ENCODE data around the gene ARID1B.

The ARID1B gene

DNA sequence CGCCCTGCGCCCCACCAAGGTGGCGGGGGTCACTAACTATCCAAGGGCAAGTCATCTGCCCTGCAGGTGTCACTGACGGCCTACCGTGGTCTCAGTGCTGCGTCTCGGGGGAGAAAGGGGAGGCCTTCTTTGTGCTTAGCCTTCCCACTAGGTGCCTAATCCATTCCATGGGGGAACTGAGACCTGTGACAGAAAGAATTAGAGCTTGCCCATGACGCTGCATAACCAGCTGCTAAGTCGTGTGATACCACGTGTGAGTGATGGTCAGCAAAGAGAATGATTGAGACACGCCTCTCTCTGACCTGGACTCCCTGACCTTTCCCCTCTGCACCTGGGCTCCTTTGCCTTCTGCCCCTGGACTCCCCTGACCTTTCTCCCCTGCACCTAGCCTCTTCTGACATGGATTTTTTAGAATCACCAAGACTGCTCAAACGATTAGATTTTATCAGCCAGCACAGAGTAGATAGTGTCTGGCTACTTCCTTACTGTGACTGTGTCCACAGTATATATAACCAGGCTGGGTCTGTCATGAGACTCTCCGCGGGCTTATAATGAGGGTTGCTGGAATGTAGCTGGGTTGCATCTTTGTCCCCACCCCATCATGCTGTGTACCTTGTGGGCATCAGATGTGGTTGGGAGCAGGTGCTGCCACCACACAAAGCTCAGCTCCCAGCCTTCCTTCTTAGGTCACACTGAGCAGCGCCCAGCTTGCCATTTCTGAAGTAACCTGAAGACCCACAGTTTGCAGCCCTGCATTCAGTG lies 405.5 kb downstream of the ARID1B start:
- no peak for DNase-seq
- no peaks in the 10 kb centered on the region for H3K27me3 ChIP-seq (replicated peaks; ENCODE audit: control insufficient read depth, insufficient read depth, low read length, poor library complexity, severe bottlenecking)
- no peaks in the 10 kb centered on the region for H3K9me3 ChIP-seq (ENCODE audit: control insufficient read depth, low read length)
- H3K36me3 ChIP-seq (ENCODE audit: control insufficient read depth, insufficient read depth, low read length), result peaks cover 30% of the 10 kb centered on the region
- peaks cover 9% of the 10 kb centered on the region for H3K4me1 ChIP-seq (ENCODE audit: control insufficient read depth, insufficient read depth, low read length, poor library complexity, severe bottlenecking)
- no peak overlapping the region for H3K27ac ChIP-seq (ENCODE audit: insufficient read depth, low read length, poor library complexity, severe bottlenecking)
- H3K4me3 ChIP-seq (ENCODE audit: insufficient read depth, low read depth, low read length, poor library complexity, severe bottlenecking), result no peak overlapping the region

DNA sequence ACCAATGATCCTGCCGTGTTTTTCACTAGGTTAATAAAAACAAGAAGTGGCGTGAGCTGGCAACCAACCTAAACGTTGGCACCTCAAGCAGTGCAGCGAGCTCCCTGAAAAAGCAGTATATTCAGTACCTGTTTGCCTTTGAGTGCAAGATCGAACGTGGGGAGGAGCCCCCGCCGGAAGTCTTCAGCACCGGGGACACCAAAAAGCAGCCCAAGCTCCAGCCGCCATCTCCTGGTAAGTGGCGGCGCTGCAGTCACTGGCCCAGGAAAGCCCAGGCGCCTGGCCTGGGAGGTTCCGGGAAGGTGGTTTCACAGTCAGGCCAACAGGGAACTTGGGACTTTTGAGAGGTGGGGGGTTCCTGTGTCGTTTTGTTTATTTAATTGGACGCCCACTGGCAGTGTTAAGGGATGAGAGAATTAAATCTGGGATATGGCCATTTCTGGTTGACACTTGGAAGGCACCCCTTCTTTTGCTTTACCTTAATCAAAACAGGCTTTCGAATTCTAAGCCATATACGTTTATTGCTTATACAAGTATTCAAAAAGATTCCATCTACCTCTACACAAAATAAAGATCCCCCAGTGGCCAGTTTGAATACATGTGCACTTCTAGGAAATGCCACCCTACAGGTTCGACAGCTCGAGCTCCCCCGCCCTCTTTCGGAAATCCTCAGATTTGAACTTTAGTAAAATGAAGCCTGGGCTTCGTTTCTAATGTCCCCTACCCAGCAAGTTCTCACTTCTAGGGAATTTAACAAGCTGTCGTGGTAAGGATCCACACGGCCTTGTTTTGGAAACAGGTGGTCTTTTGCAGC lies 407.2 kb downstream of the ARID1B start:
- Histone ChIP-seq H3K4me1 (ENCODE audit: control insufficient read depth, insufficient read depth, low read length, poor library complexity, severe bottlenecking) (peaks cover 9% of the 10 kb centered on the region), H3K9me3 (ENCODE audit: control insufficient read depth, low read length) (no peaks in the 10 kb centered on the region), H3K27ac (ENCODE audit: insufficient read depth, low read length, poor library complexity, severe bottlenecking) (no peak overlapping the region), H3K4me3 (ENCODE audit: insufficient read depth, low read depth, low read length, poor library complexity, severe bottlenecking) (no peak overlapping the region), H3K36me3 (ENCODE audit: control insufficient read depth, insufficient read depth, low read length) (peaks cover 32% of the 10 kb centered on the region), H3K27me3 (replicated peaks; ENCODE audit: control insufficient read depth, insufficient read depth, low read length, poor library complexity, severe bottlenecking) (no peaks in the 10 kb centered on the region)
- DNase-seq, result peak; percentile 24 to 41 (median 36)

DNA sequence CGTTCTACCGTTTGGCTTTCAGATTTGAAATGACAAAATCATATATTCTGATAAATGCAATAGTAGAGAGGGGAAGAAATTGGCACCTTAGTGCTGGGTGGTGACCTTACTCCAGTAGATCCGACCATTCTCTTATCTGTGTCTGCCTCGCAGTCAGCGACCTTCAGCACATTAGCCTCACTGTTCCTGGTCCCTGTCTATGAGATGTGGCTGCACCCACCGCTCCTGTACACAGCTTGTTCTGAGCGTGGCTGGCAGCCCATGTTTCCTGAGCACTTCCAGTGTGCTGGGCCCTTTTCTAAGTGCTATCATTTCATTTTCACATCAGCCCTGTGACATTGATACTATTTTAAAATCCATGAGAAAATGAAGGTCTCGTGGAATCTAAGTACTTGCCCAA lies 408.0 kb downstream of the ARID1B start:
- Histone ChIP-seq H3K4me3 (ENCODE audit: insufficient read depth, low read depth, low read length, poor library complexity, severe bottlenecking) (no peak overlapping the region), H3K9me3 (ENCODE audit: control insufficient read depth, low read length) (no peaks in the 10 kb centered on the region), H3K36me3 (ENCODE audit: control insufficient read depth, insufficient read depth, low read length) (peaks cover 39% of the 10 kb centered on the region), H3K27me3 (replicated peaks; ENCODE audit: control insufficient read depth, insufficient read depth, low read length, poor library complexity, severe bottlenecking) (no peaks in the 10 kb centered on the region), H3K4me1 (ENCODE audit: control insufficient read depth, insufficient read depth, low read length, poor library complexity, severe bottlenecking) (peaks cover 9% of the 10 kb centered on the region), H3K27ac (ENCODE audit: insufficient read depth, low read length, poor library complexity, severe bottlenecking) (no peak overlapping the region)
- DNase-seq, result no peak

DNA sequence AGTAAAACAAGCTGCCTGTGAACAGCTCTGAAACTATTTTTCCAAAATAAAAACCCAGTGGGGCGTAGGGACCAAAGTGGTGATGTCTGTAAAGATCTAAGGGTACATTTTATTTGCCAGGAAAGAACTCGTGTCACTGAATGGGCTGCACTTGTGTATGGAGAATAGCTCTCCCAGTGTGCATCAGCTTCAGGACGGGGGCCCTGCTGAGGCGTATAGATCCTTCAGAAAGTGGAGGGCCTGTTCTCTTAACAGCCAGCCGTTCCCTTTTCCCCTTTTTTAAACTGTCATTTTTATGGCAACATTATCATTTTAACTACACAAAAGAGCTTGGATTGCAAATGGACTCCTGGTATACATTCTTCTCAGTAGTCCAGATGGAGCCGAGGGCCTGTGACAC lies 408.8 kb downstream of the ARID1B start:
- H3K4me3 ChIP-seq (ENCODE audit: insufficient read depth, low read depth, low read length, poor library complexity, severe bottlenecking), result no peak overlapping the region
- H3K36me3 ChIP-seq (ENCODE audit: control insufficient read depth, insufficient read depth, low read length), result peaks cover 47% of the 10 kb centered on the region
- no peaks in the 10 kb centered on the region for H3K27me3 ChIP-seq (replicated peaks; ENCODE audit: control insufficient read depth, insufficient read depth, low read length, poor library complexity, severe bottlenecking)
- no peaks in the 10 kb centered on the region for H3K9me3 ChIP-seq (ENCODE audit: control insufficient read depth, low read length)
- no peak for DNase-seq
- H3K27ac ChIP-seq (ENCODE audit: insufficient read depth, low read length, poor library complexity, severe bottlenecking), result no peak overlapping the region
- peaks cover 9% of the 10 kb centered on the region for H3K4me1 ChIP-seq (ENCODE audit: control insufficient read depth, insufficient read depth, low read length, poor library complexity, severe bottlenecking)

DNA sequence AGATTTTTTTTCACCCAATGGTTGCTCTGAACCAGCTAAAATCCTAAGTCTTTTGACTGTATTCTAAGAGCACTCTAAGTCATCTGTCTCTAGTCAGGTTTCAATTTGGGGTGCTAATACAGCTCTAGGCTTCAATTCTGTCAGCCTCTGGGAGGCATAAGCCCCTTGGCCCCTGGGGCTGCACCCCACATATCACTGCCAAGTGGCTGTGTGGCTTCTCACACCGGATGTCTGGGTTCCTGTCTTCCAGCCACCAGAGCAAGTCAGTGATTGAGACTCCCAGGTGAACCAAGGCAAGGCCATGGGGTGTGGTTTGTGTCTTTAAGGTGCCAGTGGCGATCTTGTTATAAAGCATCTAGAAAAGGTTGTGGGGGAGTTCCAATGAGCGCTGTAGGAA lies 409.6 kb downstream of the ARID1B start:
- DNase-seq, result no peak
- Histone ChIP-seq H3K36me3 (ENCODE audit: control insufficient read depth, insufficient read depth, low read length) (peaks cover 52% of the 10 kb centered on the region), H3K27ac (ENCODE audit: insufficient read depth, low read length, poor library complexity, severe bottlenecking) (no peak overlapping the region), H3K4me3 (ENCODE audit: insufficient read depth, low read depth, low read length, poor library complexity, severe bottlenecking) (no peak overlapping the region), H3K27me3 (replicated peaks; ENCODE audit: control insufficient read depth, insufficient read depth, low read length, poor library complexity, severe bottlenecking) (no peaks in the 10 kb centered on the region), H3K4me1 (ENCODE audit: control insufficient read depth, insufficient read depth, low read length, poor library complexity, severe bottlenecking) (peaks cover 9% of the 10 kb centered on the region), H3K9me3 (ENCODE audit: control insufficient read depth, low read length) (no peaks in the 10 kb centered on the region)

DNA sequence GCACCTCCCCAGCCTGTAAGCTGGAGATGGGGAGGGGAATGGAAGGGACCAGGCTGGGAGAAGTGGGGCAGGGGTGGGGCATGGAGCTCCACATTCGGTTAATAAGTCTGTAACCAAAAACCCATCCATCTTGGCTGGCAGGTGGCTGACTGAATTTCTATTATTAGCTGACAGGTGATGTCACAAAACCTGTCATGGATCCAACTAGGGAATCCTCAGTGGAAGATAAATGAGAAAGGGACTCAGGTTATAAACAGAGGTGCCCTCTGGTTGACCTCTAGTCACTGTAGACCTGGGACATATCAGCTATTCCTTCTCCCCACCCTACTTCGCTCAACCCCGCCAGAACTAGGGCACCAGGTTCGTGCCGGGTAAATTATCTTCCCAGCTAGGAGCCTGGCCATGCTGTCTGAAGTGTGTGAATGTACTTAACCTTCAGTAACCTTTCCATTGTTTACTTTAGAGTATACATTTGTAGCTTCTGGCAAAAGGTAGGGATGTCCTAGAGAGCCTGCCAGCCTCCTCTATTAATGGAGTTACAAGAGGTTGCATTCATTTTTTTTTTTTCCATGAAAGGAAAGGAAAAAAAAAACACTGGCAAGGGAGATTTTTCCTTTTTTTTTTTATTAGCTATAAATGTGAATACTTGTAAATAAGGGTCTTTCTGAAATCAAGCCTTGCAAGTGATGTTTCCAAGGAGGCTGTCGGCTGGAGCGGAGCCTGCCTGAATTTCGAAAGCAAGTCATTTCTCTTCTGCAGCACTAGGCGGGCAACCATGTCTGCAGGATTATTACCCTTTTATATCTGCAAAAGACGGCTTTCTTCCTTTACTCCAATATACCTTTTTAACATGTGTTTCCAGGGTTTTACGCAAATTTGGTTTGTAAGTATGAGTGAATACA lies 410.3 kb downstream of the ARID1B start:
- H3K36me3 ChIP-seq (ENCODE audit: control insufficient read depth, insufficient read depth, low read length), result peaks cover 48% of the 10 kb centered on the region
- no peak for DNase-seq
- no peaks in the 10 kb centered on the region for H3K27me3 ChIP-seq (replicated peaks; ENCODE audit: control insufficient read depth, insufficient read depth, low read length, poor library complexity, severe bottlenecking)
- no peaks in the 10 kb centered on the region for H3K9me3 ChIP-seq (ENCODE audit: control insufficient read depth, low read length)
- no peak overlapping the region for H3K4me3 ChIP-seq (ENCODE audit: insufficient read depth, low read depth, low read length, poor library complexity, severe bottlenecking)
- H3K4me1 ChIP-seq (ENCODE audit: control insufficient read depth, insufficient read depth, low read length, poor library complexity, severe bottlenecking), result peaks cover 9% of the 10 kb centered on the region
- H3K27ac ChIP-seq (ENCODE audit: insufficient read depth, low read length, poor library complexity, severe bottlenecking), result no peak overlapping the region

DNA sequence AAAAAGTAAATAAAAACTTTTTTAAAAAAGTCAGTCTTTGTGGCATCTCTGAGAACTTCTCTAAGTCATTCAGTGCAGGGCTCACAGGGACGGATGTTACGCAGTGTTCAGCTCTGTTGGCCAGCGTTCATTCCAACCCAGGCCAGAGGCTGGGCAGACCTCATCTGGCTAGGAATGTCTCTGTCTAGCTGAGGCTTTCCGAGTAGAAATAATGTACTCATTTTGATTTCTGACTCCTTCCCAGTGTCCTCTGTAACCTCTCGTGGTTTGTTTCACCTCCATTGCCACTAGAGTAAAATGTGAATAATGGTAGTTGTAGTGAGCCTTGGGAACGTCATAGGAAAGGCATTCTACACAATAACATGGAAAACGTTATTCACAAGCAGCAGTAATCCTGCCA lies 411.0 kb downstream of the ARID1B start:
- Histone ChIP-seq H3K4me3 (ENCODE audit: insufficient read depth, low read depth, low read length, poor library complexity, severe bottlenecking) (no peak overlapping the region), H3K27ac (ENCODE audit: insufficient read depth, low read length, poor library complexity, severe bottlenecking) (no peak overlapping the region), H3K4me1 (ENCODE audit: control insufficient read depth, insufficient read depth, low read length, poor library complexity, severe bottlenecking) (peaks cover 10% of the 10 kb centered on the region), H3K9me3 (ENCODE audit: control insufficient read depth, low read length) (no peaks in the 10 kb centered on the region), H3K27me3 (replicated peaks; ENCODE audit: control insufficient read depth, insufficient read depth, low read length, poor library complexity, severe bottlenecking) (no peaks in the 10 kb centered on the region), H3K36me3 (ENCODE audit: control insufficient read depth, insufficient read depth, low read length) (peaks cover 44% of the 10 kb centered on the region)
- no peak for DNase-seq

DNA sequence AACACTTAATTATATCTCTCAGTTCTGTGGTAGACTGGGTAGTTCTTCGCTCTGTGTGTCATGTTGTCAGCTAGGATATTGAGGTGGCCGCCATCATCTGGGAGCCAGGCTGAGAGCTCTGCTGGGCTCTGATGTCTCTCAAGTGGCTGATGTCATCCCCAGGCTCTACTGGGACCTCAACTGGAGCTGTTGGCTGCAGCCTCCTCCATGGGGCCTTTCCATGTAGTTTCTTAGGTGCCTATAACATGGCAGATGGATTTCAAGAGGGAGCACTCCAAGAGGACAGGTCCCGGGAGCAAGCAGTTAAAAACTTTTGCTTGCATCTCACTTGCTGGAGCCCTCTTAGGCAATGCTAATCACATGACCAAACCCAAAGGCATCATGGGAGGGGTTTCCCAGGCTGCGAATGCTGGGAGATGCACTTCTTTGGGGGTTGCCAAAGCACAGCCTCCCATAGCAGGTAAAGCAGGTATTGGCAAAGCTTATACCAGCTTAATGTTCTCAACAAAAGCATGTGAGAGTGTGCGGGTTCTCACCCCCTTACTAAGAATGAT lies 416.3 kb downstream of the ARID1B start:
- no peak overlapping the region for H3K4me3 ChIP-seq (ENCODE audit: insufficient read depth, low read depth, low read length, poor library complexity, severe bottlenecking)
- DNase-seq, result no peak
- H3K27me3 ChIP-seq (replicated peaks; ENCODE audit: control insufficient read depth, insufficient read depth, low read length, poor library complexity, severe bottlenecking), result no peaks in the 10 kb centered on the region
- H3K9me3 ChIP-seq (ENCODE audit: control insufficient read depth, low read length), result no peaks in the 10 kb centered on the region
- no peak overlapping the region for H3K27ac ChIP-seq (ENCODE audit: insufficient read depth, low read length, poor library complexity, severe bottlenecking)
- peaks cover 7% of the 10 kb centered on the region for H3K4me1 ChIP-seq (ENCODE audit: control insufficient read depth, insufficient read depth, low read length, poor library complexity, severe bottlenecking)
- peaks cover 31% of the 10 kb centered on the region for H3K36me3 ChIP-seq (ENCODE audit: control insufficient read depth, insufficient read depth, low read length)

DNA sequence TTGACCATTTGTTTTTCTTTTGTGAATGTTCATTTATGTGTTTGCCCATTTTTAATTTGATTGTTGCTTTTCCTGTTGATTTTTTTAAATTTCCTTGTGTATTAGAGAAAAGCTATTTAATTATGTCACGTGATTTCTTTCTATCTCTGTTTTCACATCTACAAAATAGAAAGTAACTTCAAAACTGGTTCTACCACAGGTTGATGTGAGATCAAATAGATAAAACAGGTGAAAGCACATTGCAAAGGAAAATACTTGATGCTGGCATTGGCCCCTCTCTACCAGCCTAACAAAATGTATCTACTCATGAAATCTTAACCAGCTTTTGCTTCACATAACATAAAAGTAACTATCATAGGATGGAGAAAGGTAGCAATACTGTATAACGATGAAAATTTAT lies 416.9 kb downstream of the ARID1B start:
- no peaks in the 10 kb centered on the region for H3K9me3 ChIP-seq (ENCODE audit: control insufficient read depth, low read length)
- no peak overlapping the region for H3K4me3 ChIP-seq (ENCODE audit: insufficient read depth, low read depth, low read length, poor library complexity, severe bottlenecking)
- no peak for DNase-seq
- peak overlapping the region; percentile 10 for H3K27ac ChIP-seq (ENCODE audit: insufficient read depth, low read length, poor library complexity, severe bottlenecking)
- H3K36me3 ChIP-seq (ENCODE audit: control insufficient read depth, insufficient read depth, low read length), result peaks cover 31% of the 10 kb centered on the region
- peaks cover 7% of the 10 kb centered on the region for H3K4me1 ChIP-seq (ENCODE audit: control insufficient read depth, insufficient read depth, low read length, poor library complexity, severe bottlenecking)
- no peaks in the 10 kb centered on the region for H3K27me3 ChIP-seq (replicated peaks; ENCODE audit: control insufficient read depth, insufficient read depth, low read length, poor library complexity, severe bottlenecking)
